Left forelimb (tissue), 1 donor: Measurements from ENCODE around the gene ACVRL1.

Source experiments
- DNase-seq: peaks from one replicate; pipeline ENCODE4 v3.0.0-alpha.2; 2018; ENCODE audit warnings: low spot score

The ACVRL1 gene

GRCh38 chr12:51970904-51971646, 63.8 kb downstream of the ACVRL1 start:
- DNase-seq, result no peak

- no peak for DNase-seq
Observed at GRCh38 chr12:51971679-51972421, 64.5 kb downstream of the ACVRL1 start.

- DNase-seq, result no peak
Observed at GRCh38 chr12:51972422-51972812, 65.1 kb downstream of the ACVRL1 start.

- no peak for DNase-seq
Observed at GRCh38 chr12:51972849-51973273, 65.6 kb downstream of the ACVRL1 start.
